ENCODE data around the gene RHOXF2B. TPM values are rescaled to one million over a fixed set of nuclear protein-coding genes. Genes with fewer than 3 reads are reported as not detected.
"Not testable (repeated sequence)": the region's sequence is repeated elsewhere in the genome, so short reads cannot be mapped to it uniquely, and the experiment has no call there.

RHOXF2B gene
- under 1 TPM in 1 of 3 donors, not detected in 2; 0.11 TPM for polyA plus RNA-seq (ENCODE audit: insufficient read length in 3 of 3)
- long read RNA-seq, donor 1: 0 reads
- long read RNA-seq, donor 2: 0 reads
- long read RNA-seq, donor 3: 0 reads
- long read RNA-seq, donor 4: 0 reads
- long read RNA-seq, donor 5: 0 reads
- long read RNA-seq, donor 6: 0 reads
- long read RNA-seq, donor 7: 0 reads
- long read RNA-seq, donor 8: 0 reads
- long read RNA-seq, donor 9: 0 reads
- long read RNA-seq, donor 10: 0 reads
- long read RNA-seq, donor 11: 0 reads
- long read RNA-seq, donor 12: 0 reads
- long read RNA-seq, donor 13: 0 reads
- long read RNA-seq, donor 14: 0 reads
- long read RNA-seq, donor 15: 0 reads
- long read RNA-seq, donor 16: 0 reads

GRCh38 chrX:120077590-120077989 lies at the start of gene RHOXF2B:
TSS of gene RHOXF2B (minus strand) at chrX:120077690. CDS start at chrX:120077552, 138 bp downstream.
- DNase-seq (ENCODE audit: extremely low read depth in 1 of 11, low read depth in 9 of 11, low spot score in 4 of 11): not testable (repeated sequence)

DNA sequence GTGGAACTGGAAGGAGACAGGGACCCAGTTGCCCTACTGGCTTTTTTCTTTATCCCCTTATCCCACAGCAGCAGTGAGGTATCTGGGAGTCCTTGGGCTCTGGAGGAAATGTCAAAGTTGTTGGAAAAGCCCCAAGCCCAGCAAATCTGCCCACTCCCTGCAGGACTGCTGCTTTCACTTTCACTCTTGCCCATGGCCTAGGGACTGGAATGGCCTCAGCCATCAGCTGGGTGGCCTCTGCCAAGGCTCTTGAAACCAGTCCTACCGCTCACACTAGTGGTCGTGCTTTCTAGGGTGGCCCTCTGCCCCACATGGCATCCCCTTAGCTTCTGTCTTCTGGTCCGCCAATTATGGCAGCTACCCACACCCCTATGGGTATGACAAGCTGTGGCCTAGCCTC lies 48.0 kb upstream of the RHOXF2B start:
- DNase-seq (ENCODE audit: extremely low read depth in 1 of 11, low read depth in 9 of 11, low spot score in 4 of 11): no peak

DNA sequence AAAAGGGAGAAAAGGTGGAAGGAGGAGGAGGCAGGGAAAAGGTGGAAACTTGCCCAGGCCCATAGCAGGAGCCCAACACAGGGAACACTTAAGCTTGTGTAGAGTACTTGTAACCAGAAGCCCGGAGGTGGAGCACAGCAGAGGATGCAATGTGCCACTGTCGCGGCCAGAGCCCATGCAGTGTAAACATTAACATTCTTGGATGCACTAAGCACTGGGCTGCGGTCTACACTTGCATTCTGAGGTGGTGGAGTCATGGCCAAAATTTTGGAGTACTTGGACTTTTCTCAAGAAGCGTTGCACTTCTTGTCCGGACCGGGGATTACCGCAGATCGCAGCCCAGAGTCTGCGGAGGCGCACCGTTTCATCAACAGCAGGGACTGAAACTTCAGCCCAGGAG lies 42.7 kb upstream of the RHOXF2B start:
- DNase-seq (ENCODE audit: extremely low read depth in 1 of 11, low read depth in 9 of 11, low spot score in 4 of 11): no peak

GRCh38 chrX:120115438-120115963 lies 38.0 kb upstream of the RHOXF2B start, which contains the start of gene RHOXF1:
TSS of gene RHOXF1 (minus strand) at chrX:120115913. CDS start at chrX:120115862, 51 bp downstream.
- DNase-seq (ENCODE audit: extremely low read depth in 1 of 11, low read depth in 9 of 11, low spot score in 4 of 11): no peak

DNA sequence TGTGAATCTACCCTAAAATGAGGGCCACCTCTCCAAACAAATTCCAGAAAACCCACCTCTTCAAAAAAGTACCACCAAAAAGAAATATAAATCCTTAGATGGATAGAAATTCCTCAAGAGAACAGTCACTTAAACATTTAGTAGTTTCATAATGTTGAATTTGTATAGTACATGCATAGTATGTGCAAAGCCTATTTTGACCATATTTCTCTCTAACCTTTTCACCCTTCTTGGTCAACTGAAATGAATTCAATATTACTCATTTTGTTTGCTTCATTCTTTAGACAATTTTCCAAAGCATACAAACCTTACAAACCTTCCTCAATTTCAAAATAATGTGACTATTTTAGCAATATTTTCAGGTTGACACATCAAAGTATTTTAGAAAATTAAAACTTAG lies 34.1 kb upstream of the RHOXF2B start:
- no peak for DNase-seq (ENCODE audit: extremely low read depth in 1 of 11, low read depth in 9 of 11, low spot score in 4 of 11)

DNA sequence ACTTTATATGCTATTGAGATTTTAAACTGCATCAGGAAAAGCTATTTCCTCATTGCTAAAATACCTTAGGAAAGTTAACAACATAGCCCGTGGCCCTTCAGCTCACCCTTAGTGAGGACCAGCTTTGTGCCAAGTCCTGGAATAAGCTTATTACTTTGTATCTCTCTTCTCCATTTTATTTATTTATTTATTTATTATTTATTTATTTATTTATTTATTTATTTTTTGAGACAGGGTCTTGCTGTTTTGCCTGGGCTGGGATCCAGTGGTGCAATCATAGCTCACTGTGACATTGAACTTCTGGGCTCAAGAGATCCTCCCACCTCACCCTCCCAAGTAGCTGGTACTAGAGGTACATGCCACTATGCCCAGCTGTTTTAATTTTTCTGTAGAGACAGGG lies 31.9 kb upstream of the RHOXF2B start:
- no peak for DNase-seq (ENCODE audit: extremely low read depth in 1 of 11, low read depth in 9 of 11, low spot score in 4 of 11)

DNA sequence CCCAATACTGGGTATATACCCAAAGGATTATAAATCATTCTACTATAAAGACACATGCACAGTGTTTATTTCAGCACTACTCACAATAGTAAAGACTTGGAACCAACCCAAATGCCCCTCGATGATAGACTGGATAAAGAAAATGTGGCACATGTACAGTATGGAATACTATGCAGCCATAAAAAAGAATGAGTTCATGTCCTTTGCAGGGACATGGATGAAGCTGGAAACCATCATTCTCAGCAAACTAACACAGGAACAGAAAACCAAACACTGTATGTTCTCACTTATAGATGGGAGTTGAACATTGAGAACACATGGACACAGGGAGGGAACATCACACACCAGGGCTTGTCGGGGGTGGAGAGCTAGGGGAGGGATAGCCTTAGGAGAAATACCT lies 27.2 kb upstream of the RHOXF2B start:
- DNase-seq (ENCODE audit: extremely low read depth in 1 of 11, low read depth in 9 of 11, low spot score in 4 of 11): not testable (repeated sequence)

GRCh38 chrX:120101057-120101456 lies 23.6 kb upstream of the RHOXF2B start:
- DNase-seq (ENCODE audit: extremely low read depth in 1 of 11, low read depth in 9 of 11, low spot score in 4 of 11): not testable (repeated sequence)

GRCh38 chrX:120090208-120090607 lies 12.7 kb upstream of the RHOXF2B start:
- DNase-seq (ENCODE audit: extremely low read depth in 1 of 11, low read depth in 9 of 11, low spot score in 4 of 11): no peak

DNA sequence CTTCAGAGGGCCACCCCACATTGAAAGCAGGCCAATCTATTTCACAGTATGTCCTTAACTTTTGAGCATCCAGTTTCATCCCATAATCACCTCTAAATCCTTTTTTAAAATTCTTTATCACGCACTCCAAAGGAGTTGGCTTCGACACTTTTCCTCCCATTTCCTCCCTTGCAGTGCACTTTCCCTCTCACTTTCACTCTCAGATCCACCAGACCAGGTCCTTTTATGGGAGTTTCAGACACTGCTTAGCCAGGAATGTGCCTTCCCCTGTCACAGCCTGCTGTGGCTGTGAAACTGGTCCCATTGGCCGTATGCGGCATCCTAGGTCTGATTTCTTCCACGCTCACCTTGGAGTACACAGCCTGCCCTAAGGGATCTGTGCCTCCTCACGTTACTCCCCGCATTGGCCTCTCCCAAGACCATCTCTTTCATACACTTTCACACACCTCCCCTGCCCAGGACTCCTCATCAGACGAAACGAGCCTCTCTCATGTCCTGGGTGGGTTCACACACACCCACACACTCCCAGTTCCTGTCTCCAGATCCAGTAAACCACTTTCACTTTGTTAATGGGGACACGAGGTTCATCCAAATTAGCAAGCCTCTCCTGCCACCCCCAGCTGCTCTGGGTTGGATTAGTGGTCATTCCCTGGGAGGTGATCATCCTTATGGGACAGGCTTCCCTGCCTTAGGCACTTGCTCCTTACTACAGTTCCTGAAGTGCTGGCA lies 10.0 kb upstream of the RHOXF2B start:
- DNase-seq (ENCODE audit: extremely low read depth in 1 of 11, low read depth in 9 of 11, low spot score in 4 of 11): no peak

GRCh38 chrX:120085553-120086185 lies 8.2 kb upstream of the RHOXF2B start:
- DNase-seq (ENCODE audit: extremely low read depth in 1 of 11, low read depth in 9 of 11, low spot score in 4 of 11): not testable (repeated sequence)

- DNase-seq (ENCODE audit: extremely low read depth in 1 of 11, low read depth in 9 of 11, low spot score in 4 of 11): not testable (repeated sequence)
Measured at GRCh38 chrX:120066169-120066568, 11.3 kb downstream of the RHOXF2B start.

DNA sequence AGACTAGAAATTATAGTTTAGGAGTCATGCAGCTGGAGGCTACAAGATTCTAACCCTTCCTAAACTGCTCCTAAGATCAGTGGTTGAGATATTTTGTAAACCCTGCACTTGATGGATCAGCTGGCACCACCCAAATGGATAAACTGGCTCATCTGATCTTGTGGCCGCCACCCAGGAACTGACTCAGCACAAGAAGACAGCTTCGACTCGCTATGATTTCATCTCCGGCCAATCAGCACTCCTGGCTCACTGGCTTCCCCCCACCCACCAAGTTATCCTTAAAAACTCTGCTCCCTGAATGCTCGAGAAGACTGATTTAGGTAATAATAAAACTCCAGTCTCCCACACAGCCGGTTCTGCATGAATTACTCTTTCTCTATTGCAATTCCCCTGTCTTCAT lies 34.8 kb downstream of the RHOXF2B start:
- not testable (repeated sequence) for DNase-seq (ENCODE audit: extremely low read depth in 1 of 11, low read depth in 9 of 11, low spot score in 4 of 11)

DNA sequence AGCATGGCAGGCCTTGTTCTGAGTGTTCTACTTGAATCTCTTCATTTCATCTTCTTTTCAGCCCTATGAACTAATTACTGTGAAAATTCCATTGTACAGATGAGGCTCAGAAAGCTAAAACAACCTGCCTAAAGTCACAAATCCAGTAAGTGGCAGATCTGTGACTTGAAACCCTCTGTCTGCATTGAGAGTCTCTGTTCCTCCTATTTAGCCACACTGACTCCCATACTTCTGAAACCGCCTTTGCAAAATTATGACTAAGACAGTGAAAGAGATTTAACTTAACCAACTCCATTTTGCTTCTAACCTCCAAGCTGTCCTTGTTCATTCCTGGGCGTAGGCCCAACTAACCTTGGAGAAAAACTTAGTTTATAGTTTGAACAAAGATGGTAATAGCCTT lies 35.2 kb downstream of the RHOXF2B start:
- DNase-seq (ENCODE audit: extremely low read depth in 1 of 11, low read depth in 9 of 11, low spot score in 4 of 11): not testable (repeated sequence)

GRCh38 chrX:120040176-120040575 lies 37.3 kb downstream of the RHOXF2B start:
- DNase-seq (ENCODE audit: extremely low read depth in 1 of 11, low read depth in 9 of 11, low spot score in 4 of 11): not testable (repeated sequence)

GRCh38 chrX:120039087-120039733 lies 38.3 kb downstream of the RHOXF2B start:
- DNase-seq (ENCODE audit: extremely low read depth in 1 of 11, low read depth in 9 of 11, low spot score in 4 of 11): not testable (repeated sequence)

DNA sequence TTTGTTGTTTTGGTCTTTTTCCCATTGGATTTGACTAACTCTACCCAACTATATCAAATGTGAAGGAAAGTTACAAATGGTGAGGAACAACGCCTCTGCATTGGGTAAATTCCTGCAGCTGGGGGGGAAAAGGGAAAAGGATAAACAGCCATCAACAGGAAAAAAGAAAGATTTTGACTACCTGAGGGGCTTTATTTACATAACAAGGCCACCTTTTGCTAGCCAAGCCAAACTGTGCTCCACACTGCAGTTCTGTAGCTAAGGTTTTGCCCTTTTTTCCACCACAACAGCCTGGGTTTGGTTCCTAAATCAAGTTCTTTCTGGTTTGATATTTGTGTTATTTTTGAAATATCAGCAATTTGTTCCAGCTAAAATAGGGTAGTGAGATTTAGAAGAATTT lies 40.8 kb downstream of the RHOXF2B start:
- no peak for DNase-seq (ENCODE audit: extremely low read depth in 1 of 11, low read depth in 9 of 11, low spot score in 4 of 11)

- not testable (repeated sequence) for DNase-seq (ENCODE audit: extremely low read depth in 1 of 11, low read depth in 9 of 11, low spot score in 4 of 11)
Measured at GRCh38 chrX:120035522-120036309, 41.8 kb downstream of the RHOXF2B start.
